K562 (cell line): ENCODE data around the gene CDT1. TPM values are rescaled to one million over a fixed set of nuclear protein-coding genes. Genes with fewer than 3 reads are reported as not detected.

Experiments
- ATAC-seq: fragments of 200-7000 bp; cut with Tn5 transposase; 3 replicates; pipeline ENCODE4 v1.9.1; 2020; ENCODE audit warnings: moderate library complexity
- BruUV-seq: library from RNA; stranded (reverse); fragments of 400-500 nt; replicated peaks from 2 replicates; lab custom pipeline; 2021; lab: Mats Ljungman, UMichigan
- CTCF ChIA-PET: fragments of 300-600 bp; formaldehyde crosslinking; extraction: SDS; loops from one replicate; lab custom pipeline; 2021; ENCODE audit warnings: low intra/inter-chr PET ratio; lab: Yijun Ruan, JAX
- POLR2A ChIA-PET: fragments of 300-600, 350-650 bp; sonication (Branson Sonifier 250); formaldehyde crosslinking; extraction: SDS; loops from one replicate; lab custom pipeline; 2021; ENCODE audit warnings: antibody characterized with exemption, inconsistent platforms; lab: Yijun Ruan, JAX
- DNase-seq, 4 experiments: peaks; one replicate each; pipeline versions ENCODE4 v3.0.0 to v3.0.0-alpha.2; 2011 to 2018; ENCODE audit warnings: low spot score in 3 of 4, mixed read lengths in 3 of 4; ENCODE audit errors: extremely low read depth in 1 of 4
- FAIRE-seq: peaks from 2 replicates; lab custom pipeline; 2011; peaks lifted over from hg19 to GRCh38; lab: Jason Lieb, UNC
- H2AFZ ChIP-seq: 2 replicates; pipeline ENCODE4 v1.6.0; 2011; ENCODE audit warnings: low read depth, low read length, control low read depth, inconsistent platforms
- H3K27ac ChIP-seq: fragments of 200-600 bp; 3 replicates; pipeline ENCODE4 v1.8.0; 2011; ENCODE audit warnings: low read depth, mild to moderate bottlenecking, control low read depth, inconsistent platforms, low read length, moderate library complexity, mixed read lengths; ENCODE audit errors: extremely low read depth
- H3K27me3 ChIP-seq, 2 experiments: fragments of 300-600 bp in 1 of 2; 2 replicates in 1 of 2; 3 replicates in 1 of 2; pipeline versions ENCODE4 v1.6.0 to v1.8.0; 2011; ENCODE audit warnings: inconsistent platforms in 2 of 2, low read length in 2 of 2, mild to moderate bottlenecking in 1 of 2, mixed read lengths in 1 of 2, moderate library complexity in 1 of 2; ENCODE audit not compliant: control insufficient read depth in 2 of 2, insufficient read depth in 2 of 2
- H3K36me3 ChIP-seq: fragments of 300-600 bp; 3 replicates; pipeline ENCODE4 v1.8.0; 2011; ENCODE audit warnings: mild to moderate bottlenecking, low read length, inconsistent platforms; ENCODE audit not compliant: control insufficient read depth, insufficient read depth
- H3K4me1 ChIP-seq, 2 experiments: fragments of 200-600 bp in 1 of 2; replicated peaks in 1 of 2; 2 replicates in 1 of 2; 3 replicates in 1 of 2; pipeline versions ENCODE4 v1.5.1 to v1.8.0; 2011; ENCODE audit warnings: inconsistent platforms in 2 of 2, low read length in 2 of 2, mild to moderate bottlenecking in 1 of 2, mixed read lengths in 1 of 2, moderate library complexity in 1 of 2; ENCODE audit not compliant: control insufficient read depth in 2 of 2, insufficient read depth in 2 of 2
- H3K4me2 ChIP-seq: 2 replicates; pipeline ENCODE4 v1.6.1; 2011; ENCODE audit warnings: low read length, control low read depth, inconsistent platforms, mixed read lengths; ENCODE audit not compliant: insufficient read depth
- H3K4me3 ChIP-seq: fragments of 200-600 bp; sonication (generic), shearing (Covaris generic); 2 replicates; pipeline ENCODE4 v1.5.1; 2016; ENCODE audit warnings: control low read depth, inconsistent platforms
- H3K79me2 ChIP-seq: fragments of 200-600 bp; 3 replicates; pipeline ENCODE4 v1.8.0; 2011; ENCODE audit warnings: low read length, inconsistent platforms; ENCODE audit not compliant: control insufficient read depth, insufficient read depth
- H3K9ac ChIP-seq, 2 experiments: 2 replicates each; pipeline versions ENCODE4 v1.6.0 to v1.6.1; 2011; ENCODE audit warnings: low read depth in 2 of 2, low read length in 2 of 2, control low read depth in 1 of 2, inconsistent platforms in 1 of 2, mild to moderate bottlenecking in 1 of 2, mixed read lengths in 1 of 2; ENCODE audit not compliant: insufficient read depth in 1 of 2
- H3K9me1 ChIP-seq: one replicate; pipeline ENCODE4 v1.6.0; 2011; ENCODE audit warnings: inconsistent platforms, mild to moderate bottlenecking, low read length, moderate library complexity; ENCODE audit not compliant: control insufficient read depth, insufficient read depth
- H3K9me3 ChIP-seq: replicated peaks from 2 replicates; pipeline ENCODE4 v1.5.1; 2011; ENCODE audit warnings: low read depth, low read length, inconsistent platforms; ENCODE audit not compliant: control insufficient read depth, insufficient read depth
- H4K20me1 ChIP-seq: replicated peaks from 2 replicates; pipeline ENCODE4 v1.6.1; 2011; ENCODE audit warnings: low read length, inconsistent platforms, mixed read lengths; ENCODE audit not compliant: control insufficient read depth, insufficient read depth
- AFF4 ChIP-seq: sonication (generic); formaldehyde crosslinking; IDR thresholded peaks from 2 replicates; pipeline ENCODE4 v1.8.0; 2023; ENCODE audit warnings: mild to moderate bottlenecking, missing genetic modification reagents
- CCAR2 ChIP-seq: fragments of 200-400 bp; formaldehyde crosslinking; IDR thresholded peaks from 2 replicates; pipeline ENCODE4 v1.6.1; 2017; ENCODE audit warnings: mild to moderate bottlenecking, low read depth, low read length
- DACH1 ChIP-seq: fragments of 450-650 bp; IDR thresholded peaks from 2 replicates; pipeline ENCODE4 v1.6.1; 2018; ENCODE audit not compliant: partially characterized antibody
- ELK3 ChIP-seq: fragments of 450-650 bp; formaldehyde crosslinking; IDR thresholded peaks from 2 replicates; pipeline ENCODE4 v1.4.0; 2020; ENCODE audit warnings: mild to moderate bottlenecking
- HES1 ChIP-seq: fragments of 450-650 bp; IDR thresholded peaks from 2 replicates; pipeline ENCODE4 v1.6.1; 2016; ENCODE audit warnings: low read depth, mild to moderate bottlenecking, moderate library complexity
- HNRNPK ChIP-seq: fragments of 200-400 bp; formaldehyde crosslinking; IDR thresholded peaks from one replicate; pipeline ENCODE4 v1.6.1; 2018; ENCODE audit warnings: mild to moderate bottlenecking, low read depth, low read length; ENCODE audit not compliant: poor library complexity, severe bottlenecking
- KLF16 ChIP-seq: IDR thresholded peaks from 2 replicates; pipeline ENCODE4 v1.6.1; 2016; ENCODE audit warnings: antibody characterized with exemption
- NFXL1 ChIP-seq: fragments of 450-650 bp; formaldehyde crosslinking; IDR thresholded peaks from 2 replicates; pipeline ENCODE4 v1.4.0; 2021; ENCODE audit warnings: mild to moderate bottlenecking
- THAP7 ChIP-seq: fragments of 250-450 bp; sonication (Bioruptor Pico); IDR thresholded peaks from 2 replicates; pipeline ENCODE4 v1.5.0; 2021
- USF2 ChIP-seq: sonication (generic); formaldehyde crosslinking; IDR thresholded peaks from 2 replicates; pipeline ENCODE4 v1.5.0; 2020; ENCODE audit warnings: missing genetic modification reagents
- ZKSCAN1 ChIP-seq: fragments of 150-350 bp; IDR thresholded peaks from 2 replicates; pipeline ENCODE4 v1.6.1; 2016; ENCODE audit warnings: low read depth, low read length
- ZNF239 ChIP-seq: fragments of 250-450 bp; sonication (Bioruptor Pico); IDR thresholded peaks from 2 replicates; pipeline ENCODE4 v1.4.0; 2020; ENCODE audit warnings: mild to moderate bottlenecking
- ZNF282 ChIP-seq: sonication (generic); formaldehyde crosslinking; IDR thresholded peaks from 2 replicates; pipeline ENCODE4 v1.8.1; 2023; ENCODE audit warnings: missing genetic modification reagents
- ZNF551 ChIP-seq: fragments of 250-450 bp; sonication (Bioruptor Pico); IDR thresholded peaks from 2 replicates; pipeline ENCODE4 v1.5.0; 2021; ENCODE audit warnings: mild to moderate bottlenecking, moderate library complexity
- ZSCAN32 ChIP-seq: fragments of 450-650 bp; formaldehyde crosslinking; IDR thresholded peaks from 2 replicates; pipeline ENCODE4 v1.4.0; 2020; ENCODE audit warnings: mild to moderate bottlenecking, moderate library complexity
- WGBS: fragments of 100-300 bp; shearing (Covaris generic); methylation state at CpG from one replicate; pipeline ENCODE4 v1.1.6; 2016; ENCODE audit warnings: low coverage, mixed read lengths; ENCODE audit not compliant: insufficient coverage; ENCODE audit errors: missing lambda C conversion rate; 5-methylcytosine and 5-hydroxymethylcytosine counted together
- in situ Hi-C: fragments of 300-500 bp; cut with MboI; formaldehyde crosslinking; loops from 4 replicates; pipeline ENCODE4 v1.15.0; 2018; ENCODE audit warnings: inconsistent platforms, mixed read lengths
- intact Hi-C: fragments of 100-400 bp; cut with micrococcal nuclease; formaldehyde crosslinking; loops from 2 replicates; pipeline ENCODE4 v1.14.2; 2022
- polyA plus RNA-seq, 8 experiments: library from polyadenylated mRNA; depleted of rRNA in 4 of 8; stranded (reverse) in 5 of 8; unstranded in 3 of 8; fragments of >200 nt; fragmentation: Nextera tagmentation in 2 of 8; fragmentation: Illumina TruSeq in 1 of 8; extraction: Ambion mirVana in 2 of 8; extraction: Trizol in 1 of 8; gene quantifications; 2 replicates each; pipeline versions ENCODE4 v1.2.1 to v1.2.3, GENCODE V29; 2011 to 2014; ENCODE audit warnings: inconsistent platforms in 1 of 8, missing spikeins in 1 of 8
- total RNA-seq, 7 experiments: library from RNA; depleted of rRNA in 6 of 7; stranded (reverse); fragments of >200 nt in 6 of 7; fragmentation: Illumina TruSeq in 2 of 7; extraction: Trizol in 2 of 7; gene quantifications; 2 replicates each; pipeline versions ENCODE4 v1.2.1 to v1.2.3, GENCODE V29; 2011 to 2021; ENCODE audit warnings: low replicate concordance in 1 of 7

The CDT1 gene
- total and polyA plus RNA-seq, 9 of the 15 experiments (the other 6 are each of a cell fraction or from before 2014, with no cell fraction given), result 0.92 to 178 (median 14.2) TPM

- Histone ChIP-seq H3K36me3 (no peaks in the 10 kb centered on the region), H3K4me3 (no peak overlapping the region), H3K9me3 (no peaks in the 10 kb centered on the region), H3K79me2 (no peaks in the 10 kb centered on the region), H3K9ac (peak overlapping the region in 1 of 2 experiments; percentile 72; a peak in 2 of 4 replicates), H3K27me3 (no peaks in the 10 kb centered on the region), H3K27ac (no peak overlapping the region), H4K20me1 (no peaks in the 10 kb centered on the region), H3K4me1 (peaks cover 7 to 66% of the 10 kb centered on the region in 2 experiments), H3K4me2 (no peak overlapping the region), H2AFZ (no peak overlapping the region), H3K9me1 (no peaks in the 10 kb centered on the region)
- DNase-seq (no peak), ATAC-seq (no peak), FAIRE-seq (no peak)
- no TSS peak for BruUV-seq
- in situ Hi-C loops (loop anchor here (10.0 kb wide), 1 partner anchor 398 kb away; the partner anchor contains the start of gene ZNF778), intact Hi-C loops (loop anchor here (10.0 kb wide), 1 partner anchor 188 kb away; no protein-coding TSS in a partner anchor)
- ChIA-PET POLR2A (interaction anchor here (0.8 kb wide), 1 partner anchor 342 kb away, joined by 3 read pairs; no protein-coding TSS in a partner anchor), CTCF (no interaction called here)
- 60% methylated on average over 41 of the region's 41 CpGs for WGBS
- TF ChIP-seq DACH1 (no peak), CCAR2 (no peak), USF2 (CRISPR knock-in tag) (no peak), KLF16 (no peak), ZNF282 (CRISPR knock-in tag) (no peak), ZSCAN32 (CRISPR knock-in tag) (no peak), ZNF551 (CRISPR knock-in tag) (no peak), AFF4 (CRISPR knock-in tag) (no peak), ZKSCAN1 (no peak), ZNF239 (CRISPR knock-in tag) (no peak), HES1 (no peak), NFXL1 (CRISPR knock-in tag) (no peak), THAP7 (CRISPR knock-in tag) (no peak), HNRNPK (no peak), ELK3 (no peak)
These were observed 13.3 kb downstream of the CDT1 start for GRCh38 chr16:88816736-88817535.
